HG03095 (cell line): ENCODE results near the gene NANOG.
"Not testable (repeated sequence)": the region's sequence is repeated elsewhere in the genome, so short reads cannot be mapped to it uniquely, and the experiment has no call there.

Source experiments
- ATAC-seq: cut with Tn5 transposase; IDR thresholded peaks from one replicate; pipeline ENCODE4 v1.9.1; 2021; ENCODE audit warnings: moderate library complexity; ENCODE audit not compliant: unreplicated experiment

NANOG gene

GRCh38 chr12:7798750-7799308 is 9.6 kb downstream of the NANOG start:
- not testable (repeated sequence) for ATAC-seq

GRCh38 chr12:7801460-7801859 is 12.3 kb downstream of the NANOG start:
- no peak for ATAC-seq

- not testable (repeated sequence) for ATAC-seq
Measured at GRCh38 chr12:7806319-7806718, 17.1 kb downstream of the NANOG start.

DNA sequence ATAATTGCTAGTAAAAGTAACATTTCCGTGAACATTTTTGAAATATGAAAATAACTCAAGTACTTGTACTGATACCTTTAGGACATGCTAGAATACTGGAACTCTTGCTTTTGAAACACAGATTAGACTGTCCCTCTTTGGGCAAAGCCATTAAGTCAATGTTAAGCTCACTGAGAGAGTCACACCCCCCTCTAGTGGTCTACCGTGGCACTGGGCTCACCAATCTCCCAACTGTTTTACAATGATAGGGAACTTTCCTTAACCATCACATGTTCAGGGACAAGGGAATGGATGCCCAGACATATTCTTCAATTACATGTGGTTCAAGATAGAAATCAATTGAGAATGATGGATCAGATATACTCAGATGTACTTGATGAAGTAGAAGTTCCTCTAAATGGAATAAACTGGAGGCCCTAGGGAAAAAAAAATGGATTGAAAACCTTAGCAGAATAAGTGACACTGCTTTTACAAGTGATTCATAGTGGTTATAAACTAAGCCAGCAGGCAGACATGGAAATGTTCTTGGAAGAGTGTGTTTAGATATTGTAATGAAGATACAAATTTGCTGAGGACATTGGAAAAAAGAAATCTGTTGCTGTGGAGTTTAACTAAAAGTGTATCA is 17.8 kb downstream of the NANOG start:
- no peak for ATAC-seq

DNA sequence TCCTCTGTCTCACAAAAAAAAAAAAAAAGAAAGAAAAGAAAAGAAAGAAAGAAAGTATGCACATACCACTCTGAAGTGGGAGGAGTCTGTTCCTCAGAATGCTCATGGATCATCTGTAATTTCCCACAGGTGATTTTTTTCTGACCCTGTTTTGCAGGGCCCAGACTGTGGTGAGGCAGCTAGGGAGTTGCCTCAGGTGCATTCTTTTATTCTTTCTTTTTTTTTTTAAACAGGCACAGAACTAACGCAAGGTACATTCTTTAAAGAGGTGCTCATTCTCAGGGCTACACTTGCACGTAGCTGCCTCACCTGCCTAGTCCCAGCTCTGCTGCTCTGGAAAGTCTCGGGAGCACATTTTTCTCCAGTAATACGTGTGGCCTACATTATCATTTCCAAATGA is 36.6 kb downstream of the NANOG start:
- not testable (repeated sequence) for ATAC-seq

GRCh38 chr12:7829737-7830136 is 40.5 kb downstream of the NANOG start:
- ATAC-seq = not testable (repeated sequence)

DNA sequence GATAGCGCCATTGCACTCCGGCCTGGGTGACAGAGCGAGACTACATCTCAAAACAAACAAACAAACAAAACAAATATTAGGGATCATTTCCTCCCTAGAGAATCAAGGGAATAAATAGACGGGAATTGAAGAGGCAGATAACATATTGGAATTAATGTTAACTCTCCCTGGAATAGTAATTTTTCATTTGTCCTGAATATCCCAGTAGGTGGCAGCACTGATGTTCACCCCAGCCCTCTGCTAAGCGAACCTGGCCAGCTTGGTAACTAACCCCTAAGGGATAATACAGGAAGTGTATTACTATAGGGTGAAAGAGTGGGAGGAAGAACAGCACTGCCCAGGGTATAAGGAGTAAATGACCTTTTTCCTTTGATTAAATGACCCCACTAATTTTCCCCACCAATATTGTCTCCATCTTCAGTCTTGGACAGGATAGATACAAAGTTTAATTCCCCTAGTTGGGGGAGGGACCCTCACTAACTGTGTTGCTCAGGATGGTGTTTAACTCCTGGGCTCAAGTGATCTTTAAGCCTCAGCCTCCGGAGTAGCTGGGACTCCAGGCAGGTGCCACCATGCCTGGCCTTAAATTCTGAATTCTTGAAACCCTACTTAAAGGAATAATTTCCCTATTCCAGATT is 43.0 kb downstream of the NANOG start:
- no peak for ATAC-seq

- ATAC-seq = not testable (repeated sequence)
Measured at GRCh38 chr12:7833201-7833600, 44.0 kb downstream of the NANOG start.

DNA sequence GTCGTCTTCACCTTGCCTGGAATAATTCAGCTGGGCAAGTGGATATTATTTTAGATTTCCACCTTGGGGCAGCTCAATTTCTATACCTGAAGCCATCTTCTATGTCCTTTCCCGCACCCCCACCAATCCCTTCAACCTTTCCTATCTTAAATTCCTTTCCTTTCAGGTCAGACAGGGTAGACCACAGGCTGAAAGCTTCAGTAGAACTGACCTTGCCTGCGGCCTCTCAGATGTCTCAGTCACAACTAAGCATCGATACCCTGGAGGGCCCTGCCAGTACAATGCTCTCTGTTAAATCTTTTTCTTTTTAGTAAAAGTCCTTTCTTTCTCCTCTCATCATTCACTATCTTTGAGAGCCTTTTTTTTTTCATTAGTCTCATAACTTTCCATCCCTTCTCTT is 44.6 kb downstream of the NANOG start:
- no peak for ATAC-seq

- ATAC-seq = no peak
Measured at GRCh38 chr12:7834701-7835100, 45.5 kb downstream of the NANOG start.

DNA sequence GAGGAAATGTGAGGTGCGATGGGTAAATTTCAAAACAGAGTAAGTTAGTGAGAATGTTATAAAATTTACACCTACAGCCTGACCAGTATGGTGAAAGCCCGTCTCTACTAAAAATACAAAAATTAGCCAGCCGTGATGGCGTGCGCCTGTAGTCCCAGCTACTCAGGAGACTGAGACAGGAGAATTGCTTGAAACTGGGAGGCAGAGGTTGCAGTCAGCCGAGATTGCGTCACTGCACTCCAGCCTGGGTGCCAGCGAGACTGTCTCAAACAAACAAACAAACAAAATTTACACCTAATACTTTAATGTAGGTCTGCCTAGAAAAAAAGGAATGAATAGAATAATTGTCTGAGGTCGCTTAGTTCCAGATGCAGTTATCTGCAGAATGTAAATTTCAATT is 45.9 kb downstream of the NANOG start:
- ATAC-seq = no peak

DNA sequence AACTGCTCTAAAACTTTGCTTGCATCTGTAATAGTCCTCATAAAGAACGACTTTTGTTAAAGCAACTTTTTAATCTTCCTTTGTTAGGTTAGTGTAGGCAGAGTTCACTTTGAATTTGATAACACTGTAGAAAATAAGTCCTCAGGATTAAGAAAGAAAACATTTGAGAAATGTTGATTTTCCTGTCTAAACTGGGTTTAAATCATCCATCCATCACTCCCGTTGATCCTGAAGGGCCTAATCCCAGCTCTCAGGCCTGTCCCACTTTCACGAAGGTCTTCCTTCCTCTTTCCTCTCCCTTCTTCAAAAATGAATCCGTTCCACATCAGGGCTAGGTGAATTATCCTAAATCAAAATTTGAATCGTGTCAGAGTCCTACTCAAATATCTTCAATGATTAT is 46.6 kb downstream of the NANOG start:
- ATAC-seq = no peak

DNA sequence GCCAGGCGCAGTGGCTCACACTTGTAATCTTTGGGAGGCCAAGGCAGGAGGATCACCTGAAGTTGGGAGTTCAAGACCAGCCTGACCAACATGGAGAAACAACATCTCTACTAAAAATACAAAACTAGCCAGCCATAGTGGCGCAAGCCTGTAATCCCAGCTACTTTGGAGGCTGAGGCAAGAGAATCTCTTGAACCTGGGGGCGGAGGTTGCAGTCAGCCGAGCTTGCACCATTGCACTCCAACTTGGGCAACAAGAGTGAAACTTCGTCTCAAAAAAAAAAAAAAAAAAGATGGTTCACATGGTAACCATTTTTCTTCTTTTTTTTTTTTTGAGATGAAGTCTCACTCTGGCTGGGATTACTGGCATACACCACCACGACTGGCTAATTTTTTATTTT is 48.2 kb downstream of the NANOG start:
- ATAC-seq = no peak

DNA sequence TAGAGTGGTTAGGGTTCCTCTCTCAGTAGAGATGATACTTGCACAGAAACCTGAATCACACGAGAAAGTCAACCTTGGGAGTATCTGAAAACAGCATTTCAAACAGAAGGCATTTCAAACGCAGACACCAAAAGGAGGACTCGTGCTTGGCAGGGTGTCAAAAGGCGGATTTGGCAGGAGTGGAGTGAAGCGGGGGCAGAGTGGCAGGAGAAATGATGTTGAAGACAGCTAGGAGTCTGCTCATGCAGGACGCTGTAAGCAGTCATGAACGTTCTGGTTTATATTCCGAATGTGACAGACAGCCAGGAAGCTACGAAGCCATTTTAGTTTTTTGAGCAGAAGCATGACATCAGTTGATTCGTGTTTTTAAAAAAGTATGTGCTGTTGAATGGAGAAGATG is 50.0 kb downstream of the NANOG start:
- ATAC-seq = not testable (repeated sequence)

GRCh38 chr12:7839848-7840247 is 50.6 kb downstream of the NANOG start:
- ATAC-seq = not testable (repeated sequence)

- not testable (repeated sequence) for ATAC-seq
Measured at GRCh38 chr12:7842444-7842843, 53.2 kb downstream of the NANOG start.

GRCh38 chr12:7843149-7843548 is 53.9 kb downstream of the NANOG start:
- not testable (repeated sequence) for ATAC-seq

GRCh38 chr12:7843583-7843982 is 54.4 kb downstream of the NANOG start:
- ATAC-seq = not testable (repeated sequence)

- ATAC-seq = no peak
Measured at GRCh38 chr12:7844116-7844515, 54.9 kb downstream of the NANOG start.

DNA sequence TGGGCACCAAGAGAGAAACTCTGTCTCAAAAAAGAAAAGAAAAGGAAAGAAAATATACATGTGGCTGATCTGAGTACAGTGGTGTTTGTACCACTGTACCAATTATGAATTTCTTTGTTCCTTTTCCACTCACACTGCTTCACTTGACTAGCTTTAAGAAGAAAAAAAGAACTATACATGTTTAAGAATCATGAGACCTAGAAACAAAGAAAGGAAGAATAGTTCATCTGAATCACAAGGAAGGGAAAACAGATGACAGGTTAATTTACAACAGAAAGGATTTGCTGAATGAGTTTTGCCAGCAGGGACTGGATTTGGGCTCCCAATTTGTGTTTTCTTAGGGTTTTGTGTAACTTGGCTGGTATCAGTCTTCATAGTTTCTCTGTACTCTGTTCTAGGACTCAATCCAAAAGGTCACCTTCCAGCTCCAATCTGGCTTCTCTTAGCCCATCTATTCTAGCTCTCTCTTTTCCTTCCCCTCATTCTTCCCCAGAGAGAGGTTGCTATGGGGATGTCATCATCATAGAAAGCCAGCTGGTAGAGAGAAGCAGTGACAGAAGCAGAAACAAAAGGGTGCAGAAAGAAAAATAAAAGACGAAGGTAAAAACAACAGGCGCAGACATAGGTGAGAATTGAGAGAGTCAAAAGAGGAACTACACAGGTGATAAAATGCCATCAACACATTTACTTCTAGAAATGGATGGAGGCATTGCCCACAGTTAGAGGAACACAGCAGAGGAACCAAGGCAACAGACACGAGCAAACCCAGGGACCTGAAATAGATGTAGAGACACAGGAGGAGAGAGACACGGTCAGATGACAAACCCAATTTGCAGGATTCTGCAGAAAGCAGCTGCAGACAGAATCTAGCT is 58.3 kb downstream of the NANOG start:
- not testable (repeated sequence) for ATAC-seq

- not testable (repeated sequence) for ATAC-seq
Measured at GRCh38 chr12:7848098-7848422, 58.9 kb downstream of the NANOG start.
